Right lobe of liver (tissue), 6 donors: ENCODE results near the gene LHX2. TPM values are rescaled to one million over a fixed set of nuclear protein-coding genes. Genes with fewer than 3 reads are reported as not detected.

Experiments used
- ATAC-seq, 4 donors: fragments of 200-7000 bp; cut with Tn5 transposase; one replicate each; pipeline ENCODE4 v1.9.1; 2020; ENCODE audit warnings: mild to moderate bottlenecking in 4 of 4, moderate library complexity in 4 of 4
- DNase-seq, 3 donors: peaks; one replicate each; pipeline ENCODE4 v3.0.0-alpha.2; 2020
- H3K27ac ChIP-seq, 3 donors: fragments of 200-600 bp; one replicate each; pipeline ENCODE4 v1.8.0; 2022
- H3K27me3 ChIP-seq, 2 donors: fragments of 200-600 bp; one replicate each; pipeline ENCODE4 v1.8.0; 2022
- H3K36me3 ChIP-seq, 4 donors: fragments of 200-600 bp; sonication (generic) in 1 of 4; one replicate each; pipeline versions ENCODE4 v1.5.1 to v1.8.0; 2017 to 2022; ENCODE audit warnings: control low read depth in 1 of 4
- H3K4me1 ChIP-seq, 4 donors: fragments of 200-600 bp; sonication (generic) in 1 of 4; one replicate each; pipeline versions ENCODE4 v1.5.1 to v1.8.0; 2017 to 2022; ENCODE audit warnings: control low read depth in 1 of 4
- H3K4me3 ChIP-seq, 3 donors: fragments of 200-600 bp; one replicate each; pipeline ENCODE4 v1.8.0; 2022
- H3K9me3 ChIP-seq, 4 donors: fragments of 200-600 bp; sonication (generic) in 1 of 4; one replicate each; pipeline versions ENCODE4 v1.5.1 to v1.8.0; 2017 to 2022; ENCODE audit warnings: control low read depth in 1 of 4
- POLR2A ChIP-seq: fragments of 450-650 bp; IDR thresholded peaks from one replicate; pipeline ENCODE4 v1.6.1; 2017; ENCODE audit warnings: antibody characterized with exemption, mild to moderate bottlenecking
- WGBS: methylation state at CpG from one replicate; pipeline ENCODE4 v1.1.6; 2018; ENCODE audit warnings: low coverage, low lambda C conversion rate; ENCODE audit not compliant: insufficient coverage; ENCODE audit errors: missing lambda C conversion rate; 5-methylcytosine and 5-hydroxymethylcytosine counted together
- intact Hi-C, 2 donors: fragments of 100-400 bp; cut with DNase I; formaldehyde crosslinking; loops; one replicate each; pipeline versions ENCODE4 v1.11.2 to v1.14.1; 2022
- total RNA-seq, 6 experiments: library from RNA; depleted of rRNA in 2 of 6; stranded (reverse); fragments of >200 nt in 2 of 6; fragmentation: NEBNext Ultra II Directional in 3 of 6; extraction: Animal tissue kit (Norgen Biotek cat#: 25700) in 3 of 6; gene quantifications; one replicate each; pipeline versions ENCODE4 v1.1.0 to v1.2.4, GENCODE V29; 2016 to 2023
- TF ChIP-seq, protein P1 (sequence below), 4 donors: fragments of 200-600 bp in 3 of 4; fragments of 450-650 bp in 1 of 4; IDR thresholded peaks; one replicate each; pipeline versions ENCODE4 v1.5.1 to v1.8.0; 2016 to 2022; ENCODE audit warnings: antibody characterized with exemption in 4 of 4, mild to moderate bottlenecking in 2 of 4
- donor health status: DM: no; HTN: yes; CAD: no.
- donor health status: DM: no; HTN: no; CAD: no.
- donor health status: DM: no; HTN: no; CAD: no.
- donor health status: DM: no; HTN: yes; CAD: no.
- donor health status: DM: no; HTN: yes; CAD: no.

The LHX2 gene
- total RNA-seq, 6 experiments from 2014 or later: 0.64 to 5.0 (median 3.0) TPM

DNA sequence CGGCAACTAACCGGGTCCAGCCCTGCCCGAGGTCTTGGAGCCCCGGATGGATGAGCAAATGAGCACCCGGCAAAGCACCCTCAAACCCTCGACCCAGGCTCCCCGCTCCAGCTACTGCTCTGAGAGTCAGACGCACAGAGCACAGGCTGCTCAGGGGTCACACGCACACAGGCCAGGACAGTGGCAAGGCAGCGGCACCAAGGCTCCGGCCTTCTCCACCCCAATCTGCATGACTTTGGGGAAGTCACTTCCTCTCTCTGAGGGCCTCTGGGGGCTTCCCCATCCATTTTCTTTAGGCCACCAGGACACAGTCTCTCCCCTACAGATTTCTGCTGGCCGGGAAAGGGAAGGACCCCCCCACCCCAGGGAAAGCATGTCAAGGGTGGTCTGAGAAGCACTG lies 18.0 kb downstream of the LHX2 start:
- no peaks in the 10 kb centered on the region for H3K36me3 ChIP-seq
- no peaks in the 10 kb centered on the region for H3K4me1 ChIP-seq
- no peak for ATAC-seq
- no peak overlapping the region for H3K27ac ChIP-seq
- WGBS: 50% methylated on average over 2 of the region's 12 CpGs
- no peak for DNase-seq
- H3K9me3 ChIP-seq: no peaks in the 10 kb centered on the region
- TF ChIP-seq, protein P1, sequence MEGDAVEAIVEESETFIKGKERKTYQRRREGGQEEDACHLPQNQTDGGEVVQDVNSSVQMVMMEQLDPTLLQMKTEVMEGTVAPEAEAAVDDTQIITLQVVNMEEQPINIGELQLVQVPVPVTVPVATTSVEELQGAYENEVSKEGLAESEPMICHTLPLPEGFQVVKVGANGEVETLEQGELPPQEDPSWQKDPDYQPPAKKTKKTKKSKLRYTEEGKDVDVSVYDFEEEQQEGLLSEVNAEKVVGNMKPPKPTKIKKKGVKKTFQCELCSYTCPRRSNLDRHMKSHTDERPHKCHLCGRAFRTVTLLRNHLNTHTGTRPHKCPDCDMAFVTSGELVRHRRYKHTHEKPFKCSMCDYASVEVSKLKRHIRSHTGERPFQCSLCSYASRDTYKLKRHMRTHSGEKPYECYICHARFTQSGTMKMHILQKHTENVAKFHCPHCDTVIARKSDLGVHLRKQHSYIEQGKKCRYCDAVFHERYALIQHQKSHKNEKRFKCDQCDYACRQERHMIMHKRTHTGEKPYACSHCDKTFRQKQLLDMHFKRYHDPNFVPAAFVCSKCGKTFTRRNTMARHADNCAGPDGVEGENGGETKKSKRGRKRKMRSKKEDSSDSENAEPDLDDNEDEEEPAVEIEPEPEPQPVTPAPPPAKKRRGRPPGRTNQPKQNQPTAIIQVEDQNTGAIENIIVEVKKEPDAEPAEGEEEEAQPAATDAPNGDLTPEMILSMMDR (IDR thresholded peaks at IDR 0.05): no peak
- TF ChIP-seq POLR2A: no peak
- H3K4me3 ChIP-seq: no peak overlapping the region
- intact Hi-C loops: no loop called here
- peaks cover 0 to 9% of the 10 kb centered on the region in 2 donors for H3K27me3 ChIP-seq

DNA sequence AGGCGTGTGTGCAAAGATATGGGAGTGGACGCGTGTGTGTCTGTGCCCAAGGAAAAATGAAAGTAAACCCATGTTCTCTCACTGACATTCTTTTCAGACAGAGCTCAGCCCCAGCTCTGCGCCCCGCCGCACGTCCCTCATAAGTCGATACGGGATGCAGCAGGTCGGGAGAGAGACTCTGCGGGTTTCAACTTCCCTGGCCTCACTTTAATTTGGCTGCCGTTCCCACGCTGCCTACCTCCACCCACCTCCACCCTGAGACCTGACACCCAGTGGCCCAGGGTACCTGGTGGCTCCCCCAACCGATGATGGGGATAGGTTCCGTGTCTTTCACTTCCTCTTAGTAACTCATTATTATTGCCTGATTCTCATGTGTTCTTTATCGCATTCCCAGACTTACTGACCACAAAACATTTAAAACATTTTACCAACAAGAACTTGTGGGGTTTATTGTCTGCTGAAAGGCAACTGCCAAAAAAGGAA lies 19.4 kb downstream of the LHX2 start:
- WGBS: 66% methylated on average over 10 of the region's 16 CpGs
- intact Hi-C loops: no loop called here

GRCh38 chr9:124032247-124032646 lies 20.7 kb downstream of the LHX2 start:
- Histone ChIP-seq H3K9me3 (no peaks in the 10 kb centered on the region), H3K36me3 (no peaks in the 10 kb centered on the region), H3K27ac (no peak overlapping the region), H3K4me1 (no peaks in the 10 kb centered on the region), H3K27me3 (peaks cover 0 to 9% of the 10 kb centered on the region in 2 donors), H3K4me3 (no peak overlapping the region)
- intact Hi-C loops: no loop called here
- 20% methylated on average over 6 of the region's 24 CpGs for WGBS
- DNase-seq (peak in 1 of 3 donors; percentile 45), ATAC-seq (no peak)
- TF ChIP-seq, protein P1 (IDR thresholded peaks at IDR 0.05): no peak
- TF ChIP-seq POLR2A: no peak

More for the DNA sequence above, 19.4 kb downstream of the LHX2 start:
- no peaks in the 10 kb centered on the region for H3K36me3 ChIP-seq
- ATAC-seq (no peak), DNase-seq (peak in 1 of 3 donors; percentile 42)
- H3K4me3 ChIP-seq: no peak overlapping the region
- H3K27ac ChIP-seq: no peak overlapping the region
- H3K4me1 ChIP-seq: no peaks in the 10 kb centered on the region
- H3K27me3 ChIP-seq: peaks cover 0 to 9% of the 10 kb centered on the region in 2 donors
- no peaks in the 10 kb centered on the region for H3K9me3 ChIP-seq
- TF ChIP-seq, protein P1 (IDR thresholded peaks at IDR 0.05): no peak
- TF ChIP-seq POLR2A: no peak

DNA sequence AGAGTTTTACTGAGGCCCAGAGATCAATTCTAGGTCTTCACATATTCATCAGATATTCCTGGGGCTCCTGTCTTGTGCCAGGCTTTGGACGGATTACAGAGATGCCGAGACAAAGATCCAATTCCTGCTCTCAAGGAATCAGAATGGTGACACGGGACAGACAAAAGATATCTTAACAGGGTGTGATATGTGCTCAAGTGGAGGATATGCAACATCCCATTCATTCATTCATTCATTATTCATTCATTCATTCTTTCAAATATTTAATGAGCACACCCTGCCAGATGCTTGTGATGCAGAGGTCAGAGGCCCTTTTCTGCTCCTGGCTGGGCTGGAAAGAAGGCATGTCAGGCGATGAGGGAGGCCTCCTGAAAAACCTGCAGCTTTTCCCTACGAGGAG lies 21.8 kb downstream of the LHX2 start:
- TF ChIP-seq, protein P1 (IDR thresholded peaks at IDR 0.05): no peak
- TF ChIP-seq POLR2A: no peak
- no peak overlapping the region for H3K4me3 ChIP-seq

DNA sequence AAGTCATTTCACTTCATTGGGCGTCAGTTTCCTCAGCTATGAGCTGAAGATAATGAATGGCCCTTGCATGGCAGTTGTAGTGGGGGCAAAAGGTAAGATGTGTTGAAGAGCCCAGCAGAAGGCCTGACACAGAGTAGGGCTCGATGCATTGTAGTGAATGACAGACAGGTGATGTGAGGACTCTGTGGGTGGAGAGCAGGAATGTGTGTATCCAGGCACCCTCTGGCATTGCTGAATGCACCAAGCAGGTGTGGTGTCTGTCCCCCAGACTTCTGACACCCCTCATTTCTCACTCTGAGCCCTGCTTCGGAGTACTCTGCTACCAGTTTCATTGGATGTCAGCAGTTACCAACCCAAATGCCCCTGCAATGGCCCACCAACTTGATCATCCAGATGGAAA lies 22.4 kb downstream of the LHX2 start:
- WGBS: 57% methylated on average over 2 of the region's 3 CpGs
- H3K4me3 ChIP-seq: no peak overlapping the region
- DNase-seq: peak in 1 of 3 donors; percentile 10
- peaks cover 0 to 9% of the 10 kb centered on the region in 2 donors for H3K27me3 ChIP-seq
- no peak overlapping the region for H3K27ac ChIP-seq
- no peaks in the 10 kb centered on the region for H3K9me3 ChIP-seq
- ATAC-seq: no peak
- no peaks in the 10 kb centered on the region for H3K36me3 ChIP-seq
- intact Hi-C loops: no loop called here
- TF ChIP-seq POLR2A: no peak
- TF ChIP-seq, protein P1 (IDR thresholded peaks at IDR 0.05): no peak
- no peaks in the 10 kb centered on the region for H3K4me1 ChIP-seq

More for the DNA sequence above, 21.8 kb downstream of the LHX2 start:
- DNase-seq (no peak), ATAC-seq (no peak)
- H3K4me1 ChIP-seq: no peaks in the 10 kb centered on the region
- no peak overlapping the region for H3K27ac ChIP-seq
- intact Hi-C loops: no loop called here
- WGBS: 75% methylated on average over 5 of the region's 5 CpGs
- H3K27me3 ChIP-seq: peaks cover 0 to 9% of the 10 kb centered on the region in 2 donors
- H3K9me3 ChIP-seq: no peaks in the 10 kb centered on the region
- H3K36me3 ChIP-seq: no peaks in the 10 kb centered on the region
